ENCODE measurements around the gene NATD1.

DNA sequence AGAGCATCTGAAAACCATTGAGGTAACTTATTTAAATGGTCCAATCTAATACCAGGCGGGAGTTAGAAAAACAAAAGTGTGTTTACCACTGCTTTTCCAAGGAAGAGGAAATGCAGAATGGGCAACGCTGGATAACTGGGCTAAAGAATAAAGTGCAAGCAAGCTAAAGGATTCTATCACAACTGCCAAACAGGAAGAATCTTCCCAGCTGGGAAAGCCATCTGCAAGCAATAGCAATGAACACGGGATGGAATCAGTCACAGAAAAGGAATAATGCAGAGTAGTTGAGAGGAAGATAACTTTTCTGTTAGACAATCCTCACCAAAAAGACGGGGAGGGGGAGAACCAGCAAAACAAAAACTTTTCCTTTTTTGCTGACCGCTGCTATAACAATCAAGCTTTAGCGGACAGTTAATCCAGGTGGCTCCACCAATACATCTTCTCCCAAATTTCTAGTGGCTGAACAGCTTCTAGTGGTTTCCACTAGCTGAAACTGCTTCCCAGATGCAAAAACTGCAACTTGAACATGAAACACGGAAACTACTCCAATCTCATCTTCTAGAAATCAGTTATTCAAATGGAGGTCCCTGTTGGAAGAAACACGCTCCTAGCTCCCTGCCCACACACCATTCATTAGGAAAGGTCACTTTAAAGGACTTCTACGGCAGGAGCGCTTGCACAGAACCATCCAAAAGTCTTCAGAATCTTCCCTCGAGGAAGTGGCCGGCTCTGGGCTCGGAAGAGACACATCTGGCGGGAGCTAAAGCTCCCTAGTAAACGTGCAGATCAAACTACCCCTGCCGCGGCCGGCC is 40.2 kb downstream of the NATD1 start:
- TF ChIP-seq, protein P1, sequence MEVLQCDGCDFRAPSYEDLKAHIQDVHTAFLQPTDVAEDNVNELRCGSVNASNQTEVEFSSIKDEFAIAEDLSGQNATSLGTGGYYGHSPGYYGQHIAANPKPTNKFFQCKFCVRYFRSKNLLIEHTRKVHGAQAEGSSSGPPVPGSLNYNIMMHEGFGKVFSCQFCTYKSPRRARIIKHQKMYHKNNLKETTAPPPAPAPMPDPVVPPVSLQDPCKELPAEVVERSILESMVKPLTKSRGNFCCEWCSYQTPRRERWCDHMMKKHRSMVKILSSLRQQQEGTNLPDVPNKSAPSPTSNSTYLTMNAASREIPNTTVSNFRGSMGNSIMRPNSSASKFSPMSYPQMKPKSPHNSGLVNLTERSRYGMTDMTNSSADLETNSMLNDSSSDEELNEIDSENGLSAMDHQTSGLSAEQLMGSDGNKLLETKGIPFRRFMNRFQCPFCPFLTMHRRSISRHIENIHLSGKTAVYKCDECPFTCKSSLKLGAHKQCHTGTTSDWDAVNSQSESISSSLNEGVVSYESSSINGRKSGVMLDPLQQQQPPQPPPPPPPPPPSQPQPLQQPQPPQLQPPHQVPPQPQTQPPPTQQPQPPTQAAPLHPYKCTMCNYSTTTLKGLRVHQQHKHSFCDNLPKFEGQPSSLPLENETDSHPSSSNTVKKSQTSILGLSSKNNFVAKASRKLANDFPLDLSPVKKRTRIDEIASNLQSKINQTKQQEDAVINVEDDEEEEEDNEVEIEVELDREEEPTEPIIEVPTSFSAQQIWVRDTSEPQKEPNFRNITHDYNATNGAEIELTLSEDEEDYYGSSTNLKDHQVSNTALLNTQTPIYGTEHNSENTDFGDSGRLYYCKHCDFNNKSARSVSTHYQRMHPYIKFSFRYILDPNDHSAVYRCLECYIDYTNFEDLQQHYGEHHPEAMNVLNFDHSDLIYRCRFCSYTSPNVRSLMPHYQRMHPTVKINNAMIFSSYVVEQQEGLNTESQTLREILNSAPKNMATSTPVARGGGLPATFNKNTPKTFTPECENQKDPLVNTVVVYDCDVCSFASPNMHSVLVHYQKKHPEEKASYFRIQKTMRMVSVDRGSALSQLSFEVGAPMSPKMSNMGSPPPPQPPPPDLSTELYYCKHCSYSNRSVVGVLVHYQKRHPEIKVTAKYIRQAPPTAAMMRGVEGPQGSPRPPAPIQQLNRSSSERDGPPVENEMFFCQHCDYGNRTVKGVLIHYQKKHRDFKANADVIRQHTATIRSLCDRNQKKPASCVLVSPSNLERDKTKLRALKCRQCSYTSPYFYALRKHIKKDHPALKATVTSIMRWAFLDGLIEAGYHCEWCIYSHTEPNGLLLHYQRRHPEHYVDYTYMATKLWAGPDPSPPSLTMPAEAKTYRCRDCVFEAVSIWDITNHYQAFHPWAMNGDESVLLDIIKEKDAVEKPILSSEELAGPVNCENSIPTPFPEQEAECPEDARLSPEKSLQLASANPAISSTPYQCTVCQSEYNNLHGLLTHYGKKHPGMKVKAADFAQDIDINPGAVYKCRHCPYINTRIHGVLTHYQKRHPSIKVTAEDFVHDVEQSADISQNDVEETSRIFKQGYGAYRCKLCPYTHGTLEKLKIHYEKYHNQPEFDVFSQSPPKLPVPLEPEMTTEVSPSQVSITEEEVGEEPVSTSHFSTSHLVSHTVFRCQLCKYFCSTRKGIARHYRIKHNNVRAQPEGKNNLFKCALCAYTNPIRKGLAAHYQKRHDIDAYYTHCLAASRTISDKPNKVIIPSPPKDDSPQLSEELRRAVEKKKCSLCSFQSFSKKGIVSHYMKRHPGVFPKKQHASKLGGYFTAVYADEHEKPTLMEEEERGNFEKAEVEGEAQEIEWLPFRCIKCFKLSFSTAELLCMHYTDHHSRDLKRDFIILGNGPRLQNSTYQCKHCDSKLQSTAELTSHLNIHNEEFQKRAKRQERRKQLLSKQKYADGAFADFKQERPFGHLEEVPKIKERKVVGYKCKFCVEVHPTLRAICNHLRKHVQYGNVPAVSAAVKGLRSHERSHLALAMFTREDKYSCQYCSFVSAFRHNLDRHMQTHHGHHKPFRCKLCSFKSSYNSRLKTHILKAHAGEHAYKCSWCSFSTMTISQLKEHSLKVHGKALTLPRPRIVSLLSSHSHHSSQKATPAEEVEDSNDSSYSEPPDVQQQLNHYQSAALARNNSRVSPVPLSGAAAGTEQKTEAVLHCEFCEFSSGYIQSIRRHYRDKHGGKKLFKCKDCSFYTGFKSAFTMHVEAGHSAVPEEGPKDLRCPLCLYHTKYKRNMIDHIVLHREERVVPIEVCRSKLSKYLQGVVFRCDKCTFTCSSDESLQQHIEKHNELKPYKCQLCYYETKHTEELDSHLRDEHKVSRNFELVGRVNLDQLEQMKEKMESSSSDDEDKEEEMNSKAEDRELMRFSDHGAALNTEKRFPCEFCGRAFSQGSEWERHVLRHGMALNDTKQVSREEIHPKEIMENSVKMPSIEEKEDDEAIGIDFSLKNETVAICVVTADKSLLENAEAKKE (CRISPR knock-in tag; IDR thresholded peaks at IDR 0.05): no peak
- TF ChIP-seq EZH2 (IDR thresholded peaks at IDR 0.05; ENCODE audit: low read depth, unreplicated experiment): no peak
- TF ChIP-seq, protein P2, sequence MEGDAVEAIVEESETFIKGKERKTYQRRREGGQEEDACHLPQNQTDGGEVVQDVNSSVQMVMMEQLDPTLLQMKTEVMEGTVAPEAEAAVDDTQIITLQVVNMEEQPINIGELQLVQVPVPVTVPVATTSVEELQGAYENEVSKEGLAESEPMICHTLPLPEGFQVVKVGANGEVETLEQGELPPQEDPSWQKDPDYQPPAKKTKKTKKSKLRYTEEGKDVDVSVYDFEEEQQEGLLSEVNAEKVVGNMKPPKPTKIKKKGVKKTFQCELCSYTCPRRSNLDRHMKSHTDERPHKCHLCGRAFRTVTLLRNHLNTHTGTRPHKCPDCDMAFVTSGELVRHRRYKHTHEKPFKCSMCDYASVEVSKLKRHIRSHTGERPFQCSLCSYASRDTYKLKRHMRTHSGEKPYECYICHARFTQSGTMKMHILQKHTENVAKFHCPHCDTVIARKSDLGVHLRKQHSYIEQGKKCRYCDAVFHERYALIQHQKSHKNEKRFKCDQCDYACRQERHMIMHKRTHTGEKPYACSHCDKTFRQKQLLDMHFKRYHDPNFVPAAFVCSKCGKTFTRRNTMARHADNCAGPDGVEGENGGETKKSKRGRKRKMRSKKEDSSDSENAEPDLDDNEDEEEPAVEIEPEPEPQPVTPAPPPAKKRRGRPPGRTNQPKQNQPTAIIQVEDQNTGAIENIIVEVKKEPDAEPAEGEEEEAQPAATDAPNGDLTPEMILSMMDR (conservative IDR thresholded peaks at IDR 0.05; ENCODE audit: low read depth in 2 of 2): no peak
- no peak for TF ChIP-seq POLR2AphosphoS5 (IDR thresholded peaks at IDR 0.05; ENCODE audit: low read depth)
- TF ChIP-seq EZH2phosphoT487 (IDR thresholded peaks at IDR 0.05; ENCODE audit: unreplicated experiment): no peak

Data from GM23338 (cell line).